Measurements from ENCODE around the gene DSG3. TPM values are rescaled to one million over a fixed set of nuclear protein-coding genes. Genes with fewer than 3 reads are reported as not detected.
"Not testable (repeated sequence)": the region's sequence is repeated elsewhere in the genome, so short reads cannot be mapped to it uniquely, and the experiment has no call there.

The DSG3 gene
- polyA plus RNA-seq, 1 donor = 0.15 TPM

- no peaks in the 10 kb centered on the region for H3K27me3 ChIP-seq (ENCODE audit: control insufficient read depth, insufficient read depth, low read length)
- peak in 1 of 2 donors; percentile 42 for DNase-seq
- peak overlapping the region; percentile 62 for H3K27ac ChIP-seq (ENCODE audit: low read length)
- no peaks in the 10 kb centered on the region for H3K36me3 ChIP-seq (ENCODE audit: control insufficient read depth, insufficient read depth, low read length)
- H3K4me3 ChIP-seq (ENCODE audit: low read length) = no peak overlapping the region
- no peaks in the 10 kb centered on the region for H3K9me3 ChIP-seq (ENCODE audit: control insufficient read depth, low read depth, low read length)
- H3K4me1 ChIP-seq (ENCODE audit: control insufficient read depth, insufficient read depth, low read length) = peaks cover 5% of the 10 kb centered on the region
These were observed 43.3 kb downstream of the DSG3 start for GRCh38 chr18:31490833-31491232.

GRCh38 chr18:31491586-31491985, 44.0 kb downstream of the DSG3 start:
- H3K27ac ChIP-seq (ENCODE audit: low read length) = no peak overlapping the region
- H3K36me3 ChIP-seq (ENCODE audit: control insufficient read depth, insufficient read depth, low read length) = no peaks in the 10 kb centered on the region
- no peak overlapping the region for H3K4me3 ChIP-seq (ENCODE audit: low read length)
- peaks cover 5% of the 10 kb centered on the region for H3K4me1 ChIP-seq (ENCODE audit: control insufficient read depth, insufficient read depth, low read length)
- DNase-seq = no peak
- no peaks in the 10 kb centered on the region for H3K9me3 ChIP-seq (ENCODE audit: control insufficient read depth, low read depth, low read length)
- no peaks in the 10 kb centered on the region for H3K27me3 ChIP-seq (ENCODE audit: control insufficient read depth, insufficient read depth, low read length)

GRCh38 chr18:31492671-31493070, 45.1 kb downstream of the DSG3 start:
- Histone ChIP-seq H3K36me3 (ENCODE audit: control insufficient read depth, insufficient read depth, low read length) (no peaks in the 10 kb centered on the region), H3K4me1 (ENCODE audit: control insufficient read depth, insufficient read depth, low read length) (peaks cover 5% of the 10 kb centered on the region), H3K27ac (ENCODE audit: low read length) (no peak overlapping the region), H3K9me3 (ENCODE audit: control insufficient read depth, low read depth, low read length) (no peaks in the 10 kb centered on the region), H3K27me3 (ENCODE audit: control insufficient read depth, insufficient read depth, low read length) (no peaks in the 10 kb centered on the region), H3K4me3 (ENCODE audit: low read length) (no peak overlapping the region)
- DNase-seq = no peak
- no CpG with 5 or more reads among the region's 9 CpGs for WGBS (ENCODE audit: insufficient coverage, low lambda C conversion rate)

- H3K4me1 ChIP-seq (ENCODE audit: control insufficient read depth, insufficient read depth, low read length) = peaks cover 5% of the 10 kb centered on the region
- H3K9me3 ChIP-seq (ENCODE audit: control insufficient read depth, low read depth, low read length) = no peaks in the 10 kb centered on the region
- no peaks in the 10 kb centered on the region for H3K27me3 ChIP-seq (ENCODE audit: control insufficient read depth, insufficient read depth, low read length)
- no peaks in the 10 kb centered on the region for H3K36me3 ChIP-seq (ENCODE audit: control insufficient read depth, insufficient read depth, low read length)
- H3K4me3 ChIP-seq (ENCODE audit: low read length) = no peak overlapping the region
- DNase-seq = no peak
- no peak overlapping the region for H3K27ac ChIP-seq (ENCODE audit: low read length)
- WGBS (ENCODE audit: insufficient coverage, low lambda C conversion rate) = 100% methylated on average over 1 of the region's 7 CpGs
These were observed 45.6 kb downstream of the DSG3 start for GRCh38 chr18:31493171-31493570.

- no peak for DNase-seq
- no peaks in the 10 kb centered on the region for H3K9me3 ChIP-seq (ENCODE audit: control insufficient read depth, low read depth, low read length)
These were observed 46.4 kb downstream of the DSG3 start for GRCh38 chr18:31493941-31494340.

GRCh38 chr18:31494705-31495244, 47.2 kb downstream of the DSG3 start:
- H3K9me3 ChIP-seq (ENCODE audit: control insufficient read depth, low read depth, low read length); H3K27me3 ChIP-seq (ENCODE audit: control insufficient read depth, insufficient read depth, low read length); DNase-seq; H3K4me1 ChIP-seq (ENCODE audit: control insufficient read depth, insufficient read depth, low read length); H3K36me3 ChIP-seq (ENCODE audit: control insufficient read depth, insufficient read depth, low read length); H3K4me3 ChIP-seq (ENCODE audit: low read length); H3K27ac ChIP-seq (ENCODE audit: low read length): not testable (repeated sequence)
- no CpG with 5 or more reads among the region's 2 CpGs for WGBS (ENCODE audit: insufficient coverage, low lambda C conversion rate)

More at GRCh38 chr18:31493941-31494340, 46.4 kb downstream of the DSG3 start:
- Histone ChIP-seq H3K4me3 (ENCODE audit: low read length) (no peak overlapping the region), H3K36me3 (ENCODE audit: control insufficient read depth, insufficient read depth, low read length) (no peaks in the 10 kb centered on the region), H3K4me1 (ENCODE audit: control insufficient read depth, insufficient read depth, low read length) (peaks cover 5% of the 10 kb centered on the region), H3K27me3 (ENCODE audit: control insufficient read depth, insufficient read depth, low read length) (no peaks in the 10 kb centered on the region), H3K27ac (ENCODE audit: low read length) (no peak overlapping the region)

DNA sequence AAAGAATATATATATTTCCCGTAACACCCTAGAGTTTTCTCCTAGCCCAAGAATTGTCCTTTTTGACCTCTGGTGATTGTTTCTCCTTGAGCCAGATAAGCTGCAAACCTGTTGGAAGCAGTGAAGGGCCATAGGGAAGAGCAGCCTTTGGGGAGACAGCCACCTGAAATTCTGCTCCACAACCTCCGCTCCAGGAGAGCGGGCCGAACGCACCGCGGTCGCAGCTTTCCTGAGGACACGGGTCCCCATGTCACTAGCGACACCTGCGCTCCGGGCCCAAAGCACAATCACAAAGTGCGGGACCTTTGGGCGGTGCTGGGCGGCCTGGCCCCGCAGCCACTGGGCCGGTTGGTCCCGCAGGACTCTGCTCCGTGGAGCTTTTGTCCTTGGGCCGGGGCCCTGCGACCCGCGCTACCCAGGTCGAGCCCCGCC, 49.9 kb downstream of the DSG3 start:
- no peak for DNase-seq
- peak overlapping the region; percentile 88 for H3K27ac ChIP-seq (ENCODE audit: low read length)
- H3K4me1 ChIP-seq (ENCODE audit: control insufficient read depth, insufficient read depth, low read length) = peaks cover 4% of the 10 kb centered on the region
- no peaks in the 10 kb centered on the region for H3K36me3 ChIP-seq (ENCODE audit: control insufficient read depth, insufficient read depth, low read length)
- H3K9me3 ChIP-seq (ENCODE audit: control insufficient read depth, low read depth, low read length) = no peaks in the 10 kb centered on the region
- no peaks in the 10 kb centered on the region for H3K27me3 ChIP-seq (ENCODE audit: control insufficient read depth, insufficient read depth, low read length)
- H3K4me3 ChIP-seq (ENCODE audit: low read length) = peak overlapping the region; percentile 90
- no CpG with 5 or more reads among the region's 25 CpGs for WGBS (ENCODE audit: insufficient coverage, low lambda C conversion rate)

DNA sequence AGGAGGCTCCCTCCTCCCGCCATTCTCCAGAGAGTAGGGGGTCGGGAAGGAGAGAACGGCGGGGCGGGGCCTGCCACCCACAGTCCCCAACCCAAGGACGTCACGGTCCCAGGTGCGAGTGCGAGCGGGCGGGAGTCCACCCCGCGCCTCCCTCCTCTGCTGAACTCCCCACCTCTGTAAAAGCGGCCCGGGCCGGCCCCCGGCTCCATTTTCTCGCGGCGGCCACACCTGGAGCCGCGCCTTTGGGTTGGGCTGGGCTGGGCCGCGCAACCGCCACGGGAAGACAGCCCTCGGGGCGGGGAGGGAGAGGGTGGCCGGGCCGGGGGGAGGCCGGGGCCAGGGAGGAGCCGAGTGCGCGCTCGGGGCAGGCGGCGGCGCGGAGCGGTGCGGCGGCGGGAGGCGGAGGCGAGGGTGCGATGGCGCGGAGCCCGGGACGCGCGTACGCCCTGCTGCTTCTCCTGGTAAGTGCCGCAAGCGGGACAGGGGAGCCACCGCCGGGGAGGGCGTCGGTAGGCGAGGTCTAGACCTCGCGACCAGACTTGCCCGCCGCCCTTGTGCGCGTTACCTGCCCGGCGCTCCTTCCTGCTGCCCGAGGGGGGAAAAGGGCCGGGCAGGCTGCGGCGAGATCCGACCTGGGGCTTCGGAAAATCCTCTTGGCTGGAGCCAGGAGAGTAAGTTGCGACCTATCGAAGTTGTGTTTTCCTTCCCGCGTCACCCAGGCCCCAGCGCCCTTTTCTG, 50.5 kb downstream of the DSG3 start, which contains the start of gene DSG2:
Gene DSG2, plus strand, starts transcription at position 342 of the 738 bp plus-strand sequence. Its CDS starts 75 bp downstream, at position 417.
- peaks cover 4% of the 10 kb centered on the region for H3K4me1 ChIP-seq (ENCODE audit: control insufficient read depth, insufficient read depth, low read length)
- H3K27ac ChIP-seq (ENCODE audit: low read length) = peak within 1 kb of the TSS; percentile 95
- H3K27me3 ChIP-seq (ENCODE audit: control insufficient read depth, insufficient read depth, low read length) = no peaks in the 10 kb centered on the region
- peak; percentile 77 to 92 for DNase-seq
- H3K36me3 ChIP-seq (ENCODE audit: control insufficient read depth, insufficient read depth, low read length) = no peaks in the 10 kb centered on the region
- no peaks in the 10 kb centered on the region for H3K9me3 ChIP-seq (ENCODE audit: control insufficient read depth, low read depth, low read length)
- WGBS (ENCODE audit: insufficient coverage, low lambda C conversion rate) = no CpG with 5 or more reads among the region's 79 CpGs
- peak within 1 kb of the TSS; percentile 90 for H3K4me3 ChIP-seq (ENCODE audit: low read length)

DNA sequence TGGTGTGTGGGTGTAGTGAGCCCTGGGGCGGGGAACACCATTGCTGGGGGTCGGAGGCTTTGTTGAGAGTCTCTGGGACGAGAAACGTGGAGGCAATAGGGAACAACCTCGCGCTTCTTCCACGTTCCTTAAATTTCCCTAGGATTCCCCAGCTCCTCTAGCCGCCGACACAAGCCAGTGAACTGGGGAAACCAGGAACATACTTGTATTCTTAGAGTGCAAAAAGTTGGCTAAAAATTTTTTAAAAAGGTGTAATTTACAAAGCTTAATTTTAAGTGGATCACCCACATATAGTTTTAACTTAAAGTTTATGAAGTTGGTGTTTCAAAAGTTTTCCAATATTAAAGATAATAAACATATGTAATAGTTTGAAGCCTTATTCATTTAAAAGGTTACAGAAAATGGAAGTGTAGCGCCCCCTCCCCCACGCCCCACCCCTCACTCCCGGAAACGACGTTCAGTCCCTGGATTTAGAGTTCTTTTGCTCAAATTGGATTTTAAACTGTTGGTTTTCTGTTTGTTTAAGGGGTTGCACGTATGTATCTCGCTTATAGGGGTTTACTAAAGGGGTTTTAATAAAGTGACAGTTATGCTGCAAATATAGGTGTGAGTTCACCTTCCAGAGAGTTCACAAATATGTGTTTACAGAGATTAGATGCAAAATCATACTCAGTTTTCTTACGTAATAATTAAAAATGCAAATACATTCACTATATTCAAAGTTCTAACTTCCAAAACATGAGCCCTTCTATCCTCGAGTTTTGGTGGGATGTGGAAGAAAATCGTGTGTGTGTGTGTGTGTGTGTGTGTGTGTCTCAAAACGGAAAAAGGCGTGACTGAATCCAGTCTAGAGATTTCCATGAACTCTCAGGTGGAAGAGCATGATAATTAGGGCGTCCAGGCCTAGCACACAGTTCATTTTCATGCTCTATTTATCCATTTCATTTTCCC, 51.3 kb downstream of the DSG3 start:
- H3K4me1 ChIP-seq (ENCODE audit: control insufficient read depth, insufficient read depth, low read length) = peaks cover 4% of the 10 kb centered on the region
- peak overlapping the region; percentile 90 for H3K4me3 ChIP-seq (ENCODE audit: low read length)
- WGBS (ENCODE audit: insufficient coverage, low lambda C conversion rate) = 0% methylated on average over 1 of the region's 22 CpGs
- H3K9me3 ChIP-seq (ENCODE audit: control insufficient read depth, low read depth, low read length) = no peaks in the 10 kb centered on the region
- peak in 1 of 2 donors; percentile 73 for DNase-seq
- H3K27me3 ChIP-seq (ENCODE audit: control insufficient read depth, insufficient read depth, low read length) = no peaks in the 10 kb centered on the region
- peak overlapping the region; percentile 95 for H3K27ac ChIP-seq (ENCODE audit: low read length)
- no peaks in the 10 kb centered on the region for H3K36me3 ChIP-seq (ENCODE audit: control insufficient read depth, insufficient read depth, low read length)

DNA sequence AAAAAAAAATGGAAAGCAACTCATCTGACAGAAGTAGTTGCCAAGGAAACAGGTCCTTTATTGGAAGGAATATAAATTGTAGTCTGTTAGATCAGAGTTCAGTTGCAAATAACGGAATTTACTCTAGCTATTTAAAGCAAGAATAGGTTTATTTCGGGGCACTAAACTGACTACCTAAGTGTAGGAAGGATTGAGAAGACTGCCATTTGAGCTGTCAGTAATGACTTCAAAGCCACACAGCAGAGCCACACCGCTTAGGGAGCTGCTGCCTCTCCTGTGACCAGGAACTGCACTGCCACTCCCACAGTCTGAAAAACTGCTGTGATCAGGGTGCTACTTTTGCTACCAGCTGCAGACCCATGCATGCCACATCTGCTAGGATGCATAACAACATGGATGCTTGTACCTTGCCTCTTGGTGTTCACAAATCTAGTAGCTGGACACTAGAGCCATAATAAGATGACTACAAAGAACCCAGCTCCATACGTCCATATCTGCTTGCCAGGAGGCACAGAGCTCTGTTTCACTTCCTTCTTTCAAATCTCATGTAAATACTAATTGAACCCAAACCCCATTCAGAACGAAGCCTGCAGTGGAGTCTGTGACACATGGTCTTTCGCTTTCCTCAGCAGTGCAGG, 52.6 kb downstream of the DSG3 start:
- peak in 1 of 2 donors; percentile 53 for DNase-seq
- Histone ChIP-seq H3K4me3 (ENCODE audit: low read length) (no peak overlapping the region), H3K9me3 (ENCODE audit: control insufficient read depth, low read depth, low read length) (no peaks in the 10 kb centered on the region), H3K36me3 (ENCODE audit: control insufficient read depth, insufficient read depth, low read length) (no peaks in the 10 kb centered on the region), H3K4me1 (ENCODE audit: control insufficient read depth, insufficient read depth, low read length) (peaks cover 4% of the 10 kb centered on the region), H3K27ac (ENCODE audit: low read length) (peak overlapping the region; percentile 4), H3K27me3 (ENCODE audit: control insufficient read depth, insufficient read depth, low read length) (no peaks in the 10 kb centered on the region)
- WGBS (ENCODE audit: insufficient coverage, low lambda C conversion rate) = no CpG with 5 or more reads among the region's 6 CpGs
